Osteocyte (in vitro differentiated cells): ENCODE measurements around the gene STYK1. TPM values are rescaled to one million over a fixed set of nuclear protein-coding genes. Genes with fewer than 3 reads are reported as not detected.

Source experiments
- DNase-seq: peaks from one replicate; pipeline ENCODE4 v3.0.0; 2021; ENCODE audit warnings: mixed read lengths; ENCODE audit not compliant: unreplicated experiment; ENCODE audit errors: extremely low spot score
- H3K27ac Mint-ChIP-seq: one replicate; pipeline ENCODE4 v1.8.0; 2021; ENCODE audit warnings: mild to moderate bottlenecking, mixed read lengths; ENCODE audit not compliant: unreplicated experiment
- H3K27me3 Mint-ChIP-seq: one replicate; pipeline ENCODE4 v1.8.0; 2021; ENCODE audit warnings: mixed read lengths; ENCODE audit not compliant: unreplicated experiment
- H3K36me3 Mint-ChIP-seq: one replicate; pipeline ENCODE4 v1.8.0; 2021; ENCODE audit warnings: mixed read lengths; ENCODE audit not compliant: unreplicated experiment
- H3K4me1 Mint-ChIP-seq: one replicate; pipeline ENCODE4 v1.8.0; 2021; ENCODE audit warnings: mixed read lengths; ENCODE audit not compliant: unreplicated experiment
- H3K4me3 Mint-ChIP-seq: one replicate; pipeline ENCODE4 v1.8.0; 2021; ENCODE audit warnings: mild to moderate bottlenecking, moderate library complexity, mixed read lengths; ENCODE audit not compliant: unreplicated experiment
- H3K9me3 Mint-ChIP-seq: one replicate; pipeline ENCODE4 v1.8.0; 2021; ENCODE audit warnings: mixed read lengths; ENCODE audit not compliant: unreplicated experiment
- total RNA-seq: library from RNA; stranded (reverse); gene quantifications from 2 replicates; pipeline ENCODE4 v1.2.1, GENCODE V29; 2021
- TF ChIP-seq, protein P1 (sequence below): fragments of 200-600 bp; sonication (generic); IDR thresholded peaks from 2 replicates; pipeline ENCODE4 v1.5.0; 2021; ENCODE audit warnings: antibody characterized with exemption, mild to moderate bottlenecking, moderate library complexity

STYK1 gene
- total RNA-seq, 1 donor from 2014 or later, result 0.48 TPM

DNA sequence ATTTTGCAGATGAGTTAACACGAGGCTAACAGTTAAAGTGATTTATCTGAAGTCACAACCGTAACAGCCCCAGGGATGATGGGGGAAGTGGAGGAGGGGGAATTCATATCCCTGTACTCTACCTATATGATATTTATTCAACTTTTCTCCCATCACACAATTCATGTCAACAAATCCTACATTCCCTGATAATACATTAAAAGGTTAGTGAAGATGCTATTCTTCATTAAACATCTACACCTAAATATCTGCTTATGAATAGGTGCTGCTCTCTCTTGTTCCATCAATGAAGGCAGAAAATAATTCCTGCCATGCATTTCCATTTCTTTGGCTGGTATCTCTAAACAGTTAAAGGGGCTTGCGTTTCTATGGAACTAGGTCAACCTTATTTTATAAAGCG is 42.4 kb upstream of the STYK1 start:
- TF ChIP-seq, protein P1, sequence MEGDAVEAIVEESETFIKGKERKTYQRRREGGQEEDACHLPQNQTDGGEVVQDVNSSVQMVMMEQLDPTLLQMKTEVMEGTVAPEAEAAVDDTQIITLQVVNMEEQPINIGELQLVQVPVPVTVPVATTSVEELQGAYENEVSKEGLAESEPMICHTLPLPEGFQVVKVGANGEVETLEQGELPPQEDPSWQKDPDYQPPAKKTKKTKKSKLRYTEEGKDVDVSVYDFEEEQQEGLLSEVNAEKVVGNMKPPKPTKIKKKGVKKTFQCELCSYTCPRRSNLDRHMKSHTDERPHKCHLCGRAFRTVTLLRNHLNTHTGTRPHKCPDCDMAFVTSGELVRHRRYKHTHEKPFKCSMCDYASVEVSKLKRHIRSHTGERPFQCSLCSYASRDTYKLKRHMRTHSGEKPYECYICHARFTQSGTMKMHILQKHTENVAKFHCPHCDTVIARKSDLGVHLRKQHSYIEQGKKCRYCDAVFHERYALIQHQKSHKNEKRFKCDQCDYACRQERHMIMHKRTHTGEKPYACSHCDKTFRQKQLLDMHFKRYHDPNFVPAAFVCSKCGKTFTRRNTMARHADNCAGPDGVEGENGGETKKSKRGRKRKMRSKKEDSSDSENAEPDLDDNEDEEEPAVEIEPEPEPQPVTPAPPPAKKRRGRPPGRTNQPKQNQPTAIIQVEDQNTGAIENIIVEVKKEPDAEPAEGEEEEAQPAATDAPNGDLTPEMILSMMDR, result no peak
- peaks cover 59% of the 10 kb centered on the region for H3K4me1 Mint-ChIP-seq
- no peaks in the 10 kb centered on the region for H3K27me3 Mint-ChIP-seq
- H3K4me3 Mint-ChIP-seq, result peak overlapping the region; percentile 74
- H3K36me3 Mint-ChIP-seq, result peaks cover 38% of the 10 kb centered on the region
- peak overlapping the region; percentile 97 for H3K27ac Mint-ChIP-seq
- H3K9me3 Mint-ChIP-seq, result no peaks in the 10 kb centered on the region
- DNase-seq, result no peak

DNA sequence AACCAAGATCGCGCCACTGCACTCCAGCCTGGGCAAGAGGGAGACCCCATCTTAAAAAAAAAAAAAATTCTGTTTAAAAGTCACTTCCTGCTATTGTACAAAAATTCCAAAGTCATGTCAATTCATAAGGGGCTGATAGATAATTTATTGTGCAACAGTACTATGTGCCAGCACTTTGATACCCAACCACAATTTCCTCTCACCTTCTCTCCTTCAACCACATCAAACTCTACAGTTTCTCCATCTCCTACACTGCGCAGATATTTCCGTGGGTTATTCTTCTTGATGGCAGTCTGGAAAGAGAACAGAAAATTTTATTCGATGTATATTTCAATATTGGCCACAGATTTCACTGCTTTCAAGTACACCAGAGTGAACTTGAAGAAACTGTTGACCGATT is 41.6 kb upstream of the STYK1 start:
- peak overlapping the region; percentile 97 for H3K27ac Mint-ChIP-seq
- no peaks in the 10 kb centered on the region for H3K9me3 Mint-ChIP-seq
- peaks cover 39% of the 10 kb centered on the region for H3K36me3 Mint-ChIP-seq
- no peak overlapping the region for H3K4me3 Mint-ChIP-seq
- H3K27me3 Mint-ChIP-seq, result no peaks in the 10 kb centered on the region
- no peak for DNase-seq
- H3K4me1 Mint-ChIP-seq, result peaks cover 51% of the 10 kb centered on the region
- TF ChIP-seq, protein P1, result no peak

DNA sequence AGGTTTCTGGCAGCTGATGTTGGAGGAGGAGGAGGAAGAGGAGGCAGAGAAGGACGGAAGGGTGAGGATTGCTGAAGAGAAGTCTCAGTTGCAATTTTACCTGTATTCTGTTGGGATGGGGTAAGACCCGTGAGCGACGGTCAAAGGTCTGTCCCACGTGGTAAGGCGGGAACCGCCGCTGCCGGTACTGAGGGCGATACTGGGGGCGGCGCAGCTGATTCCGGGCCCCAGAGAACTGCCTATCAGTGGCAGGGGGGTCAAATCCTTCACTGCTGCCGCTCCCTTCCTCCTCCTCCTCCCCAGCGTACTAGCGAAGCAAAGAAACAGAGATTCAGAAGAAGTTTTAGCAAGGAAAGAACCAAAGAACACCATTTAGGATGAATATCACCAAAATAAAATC is 36.0 kb upstream of the STYK1 start:
- Mint-ChIP-seq H3K27me3 (no peaks in the 10 kb centered on the region), H3K4me3 (no peak overlapping the region), H3K4me1 (no peaks in the 10 kb centered on the region), H3K27ac (no peak overlapping the region), H3K9me3 (no peaks in the 10 kb centered on the region), H3K36me3 (peaks cover 66% of the 10 kb centered on the region)
- no peak for DNase-seq
- TF ChIP-seq, protein P1, result no peak

DNA sequence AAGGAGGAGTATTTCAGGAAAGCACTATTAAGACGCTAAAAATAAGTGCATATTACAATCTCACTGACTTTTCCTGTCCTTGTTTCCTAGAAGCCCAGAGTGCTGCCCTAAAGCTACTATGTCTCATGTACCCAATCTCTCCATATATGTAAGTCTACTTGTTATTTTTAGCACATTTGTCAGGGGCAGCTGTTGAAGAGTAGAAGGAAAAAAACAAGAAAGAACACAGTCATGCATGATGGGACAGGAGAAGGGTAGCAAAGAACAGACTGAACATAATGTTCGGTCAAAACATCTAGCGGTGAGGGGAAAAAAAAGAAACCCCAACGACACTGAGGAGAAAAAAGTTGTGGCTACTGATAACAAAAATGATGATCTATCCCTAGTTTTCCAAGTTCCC is 35.0 kb upstream of the STYK1 start:
- Mint-ChIP-seq H3K4me3 (no peak overlapping the region), H3K9me3 (no peaks in the 10 kb centered on the region), H3K4me1 (no peaks in the 10 kb centered on the region), H3K36me3 (peaks cover 68% of the 10 kb centered on the region), H3K27ac (no peak overlapping the region), H3K27me3 (no peaks in the 10 kb centered on the region)
- TF ChIP-seq, protein P1, result no peak
- no peak for DNase-seq

DNA sequence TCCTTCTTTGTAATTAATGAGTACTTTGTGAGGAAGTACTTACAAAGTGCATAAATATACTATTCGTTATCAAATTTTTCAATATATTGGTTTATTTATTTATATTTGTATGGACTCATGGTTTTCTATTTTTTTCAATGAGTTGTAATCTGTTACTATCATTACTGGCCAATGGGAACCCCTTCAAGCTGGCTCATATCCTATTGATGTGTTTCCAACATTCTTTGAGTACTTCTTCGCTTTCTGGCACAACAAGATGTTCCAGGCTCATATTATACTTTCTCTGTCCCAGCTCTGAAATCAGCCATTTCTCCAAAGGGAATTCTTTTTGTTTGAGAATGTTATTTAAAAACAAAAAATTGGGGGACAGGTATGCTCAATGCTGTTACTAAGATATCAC is 31.8 kb upstream of the STYK1 start:
- no peaks in the 10 kb centered on the region for H3K27me3 Mint-ChIP-seq
- no peaks in the 10 kb centered on the region for H3K4me1 Mint-ChIP-seq
- H3K4me3 Mint-ChIP-seq, result no peak overlapping the region
- TF ChIP-seq, protein P1, result no peak
- peaks cover 65% of the 10 kb centered on the region for H3K36me3 Mint-ChIP-seq
- no peaks in the 10 kb centered on the region for H3K9me3 Mint-ChIP-seq
- H3K27ac Mint-ChIP-seq, result no peak overlapping the region
- no peak for DNase-seq
